GM23338 (cell line): ENCODE measurements around the gene FAM89B. TPM values are rescaled to one million over a fixed set of nuclear protein-coding genes. Genes with fewer than 3 reads are reported as not detected.

ENCODE experiments used
- ATAC-seq: fragments of 200-7000 bp; cut with Tn5 transposase; 3 replicates; pipeline ENCODE4 v1.9.1; 2020
- DNase-seq: peaks from one replicate; pipeline ENCODE4 v3.0.0-alpha.2; 2015; ENCODE audit warnings: low spot score
- H2AFZ ChIP-seq: fragments of 200-600 bp; sonication (generic); 2 replicates; pipeline ENCODE4 v1.8.0; 2016; ENCODE audit warnings: antibody characterized with exemption, mild to moderate bottlenecking, moderate library complexity
- H3F3A ChIP-seq: fragments of 200-600 bp; sonication (generic); replicated peaks from 2 replicates; pipeline ENCODE4 v1.8.0; 2017; ENCODE audit warnings: antibody characterized with exemption, mixed run types, low read depth
- H3K27ac ChIP-seq: fragments of 200-600 bp; sonication (generic); 2 replicates; pipeline ENCODE4 v1.6.1; 2016; ENCODE audit warnings: low read depth
- H3K27me3 ChIP-seq: fragments of 200-600 bp; sonication (generic); 2 replicates; pipeline ENCODE4 v1.8.0; 2016; ENCODE audit warnings: mild to moderate bottlenecking, mixed run types, moderate library complexity; ENCODE audit not compliant: insufficient read depth
- H3K36me3 ChIP-seq: fragments of 200-600 bp; sonication (generic); 2 replicates; pipeline ENCODE4 v1.8.0; 2016; ENCODE audit warnings: mild to moderate bottlenecking; ENCODE audit not compliant: insufficient read depth
- H3K4me1 ChIP-seq: fragments of 200-600 bp; sonication (generic); 2 replicates; pipeline ENCODE4 v1.8.0; 2016; ENCODE audit warnings: mild to moderate bottlenecking, moderate library complexity; ENCODE audit not compliant: insufficient read depth
- H3K4me2 ChIP-seq: fragments of 200-600 bp; sonication (generic); 2 replicates; pipeline ENCODE4 v1.7.1; 2017; ENCODE audit warnings: mixed run types
- H3K4me3 ChIP-seq: fragments of 200-600 bp; sonication (generic); 2 replicates; pipeline ENCODE4 v1.6.1; 2016; ENCODE audit warnings: mixed run types
- H3K79me2 ChIP-seq: fragments of 200-600 bp; sonication (generic); replicated peaks from 2 replicates; pipeline ENCODE4 v1.8.0; 2017; ENCODE audit warnings: mild to moderate bottlenecking; ENCODE audit not compliant: insufficient read depth
- H3K9me2 ChIP-seq: fragments of 200-600 bp; sonication (generic); 2 replicates; pipeline ENCODE4 v1.8.0; 2017; ENCODE audit not compliant: insufficient read depth
- H4K20me1 ChIP-seq: fragments of 200-600 bp; sonication (generic); replicated peaks from 2 replicates; pipeline ENCODE4 v1.8.0; 2017; ENCODE audit warnings: mild to moderate bottlenecking; ENCODE audit not compliant: insufficient read depth
- H3K27ac Mint-ChIP-seq: 2 replicates; pipeline ENCODE4 v1.8.0; 2020; ENCODE audit warnings: inconsistent platforms, mild to moderate bottlenecking, moderate library complexity, mixed read lengths
- H3K27me3 Mint-ChIP-seq: 3 replicates; pipeline ENCODE4 v1.8.0; 2022; ENCODE audit warnings: low read depth, mild to moderate bottlenecking, moderate library complexity, mixed read lengths, inconsistent platforms; ENCODE audit not compliant: insufficient read depth, poor library complexity
- H3K36me3 Mint-ChIP-seq: 3 replicates; pipeline ENCODE4 v1.8.0; 2021; ENCODE audit warnings: low read depth, mild to moderate bottlenecking, inconsistent platforms, moderate library complexity, mixed read lengths
- H3K4me1 Mint-ChIP-seq: 3 replicates; pipeline ENCODE4 v1.8.0; 2020; ENCODE audit warnings: mild to moderate bottlenecking, inconsistent platforms, mixed read lengths
- H3K4me3 Mint-ChIP-seq: 3 replicates; pipeline ENCODE4 v1.8.0; 2021; ENCODE audit warnings: moderate library complexity, mild to moderate bottlenecking, inconsistent platforms, mixed read lengths
- H3K9me3 Mint-ChIP-seq: 3 replicates; pipeline ENCODE4 v1.8.0; 2020; ENCODE audit warnings: moderate library complexity, mild to moderate bottlenecking, inconsistent platforms, mixed read lengths
- CREB1 ChIP-seq: fragments of 250-450 bp; sonication (Bioruptor Pico); IDR thresholded peaks from 2 replicates; pipeline ENCODE4 v1.5.0; 2020; ENCODE audit warnings: low read depth, mild to moderate bottlenecking, moderate library complexity
- EZH2 ChIP-seq: fragments of 200-600 bp; sonication (generic); IDR thresholded peaks from one replicate; pipeline ENCODE4 v1.8.0; 2017; ENCODE audit warnings: antibody characterized with exemption, mild to moderate bottlenecking, low read depth; ENCODE audit not compliant: unreplicated experiment
- EZH2phosphoT487 ChIP-seq: fragments of 200-600 bp; sonication (generic); IDR thresholded peaks from one replicate; pipeline ENCODE4 v1.8.1; 2018; ENCODE audit warnings: antibody characterized with exemption; ENCODE audit not compliant: unreplicated experiment
- NANOG ChIP-seq: IDR thresholded peaks from 2 replicates; pipeline ENCODE4 v1.6.1; 2016; ENCODE audit warnings: antibody characterized with exemption, borderline replicate concordance
- POLR2AphosphoS5 ChIP-seq: IDR thresholded peaks from 2 replicates; pipeline ENCODE4 v1.6.1; 2016; ENCODE audit warnings: antibody characterized with exemption, low read depth
- REST ChIP-seq: IDR thresholded peaks from one replicate; pipeline ENCODE4 v1.6.1; 2018; ENCODE audit warnings: antibody characterized with exemption; ENCODE audit not compliant: unreplicated experiment
- STAT1 ChIP-seq: IDR thresholded peaks from one replicate; pipeline ENCODE4 v1.6.1; 2016; ENCODE audit warnings: antibody characterized with exemption; ENCODE audit not compliant: unreplicated experiment
- ZNF331 ChIP-seq: fragments of 250-450 bp; sonication (Bioruptor Pico); IDR thresholded peaks from 2 replicates; pipeline ENCODE4 v1.5.0; 2020; ENCODE audit warnings: low read depth, mild to moderate bottlenecking, moderate library complexity
- polyA plus RNA-seq: library from polyadenylated mRNA; unstranded; fragments of >200 nt; fragmentation: Nextera tagmentation; extraction: Ambion mirVana; gene quantifications from 2 replicates; pipeline ENCODE4 v1.2.1, GENCODE V29; 2016
- total RNA-seq: library from RNA; depleted of rRNA; stranded (reverse); fragments of >200 nt; shearing (Covaris generic); gene quantifications from 2 replicates; pipeline ENCODE4 v1.2.3, GENCODE V29; 2014
- TF ChIP-seq, protein P1 (sequence below): fragments of 250-450 bp; sonication (Bioruptor Pico); IDR thresholded peaks from 2 replicates; pipeline ENCODE4 v1.5.0; 2020; ENCODE audit warnings: mild to moderate bottlenecking, moderate library complexity

The FAM89B gene
- total and polyA plus RNA-seq, 2 experiments from 2014 or later: 13.0 to 18.2 TPM

DNA sequence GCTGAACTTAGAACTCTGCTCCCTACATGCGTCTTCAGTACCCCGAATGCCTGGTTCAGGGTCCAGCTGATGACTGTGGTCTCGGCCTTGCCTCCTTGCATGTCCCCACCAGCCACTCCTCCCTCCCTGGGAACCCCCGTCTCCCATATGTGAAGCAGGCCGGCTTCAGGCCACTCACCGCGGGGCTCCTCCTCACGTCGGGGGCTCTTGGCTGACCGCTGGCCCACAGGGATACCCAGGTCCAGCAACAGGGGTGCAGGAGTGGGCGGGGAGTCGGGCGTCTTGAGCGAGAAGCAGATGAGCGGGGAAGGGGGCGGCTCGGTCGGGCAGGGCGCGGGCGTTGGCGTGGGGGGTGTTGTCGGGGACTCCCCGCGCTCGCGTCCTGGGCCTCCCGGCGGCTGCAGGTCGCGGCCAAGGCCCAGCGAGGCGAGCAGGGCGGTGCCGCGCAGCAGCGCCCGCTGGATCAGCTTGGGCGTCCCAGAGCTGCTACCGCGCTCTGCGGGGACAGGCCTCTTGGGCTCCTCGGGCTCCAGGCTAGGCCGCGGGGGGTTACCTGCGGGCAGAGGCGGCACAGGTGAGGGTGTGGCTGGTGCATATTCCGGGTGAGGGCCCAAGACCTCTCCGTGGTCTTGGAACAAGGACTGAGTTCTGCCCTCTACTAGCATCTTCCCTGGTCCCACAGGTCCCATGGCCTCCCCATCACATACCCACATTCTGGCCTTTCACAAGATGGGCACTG, 27.0 kb downstream of the FAM89B start (continued):
- no peak for TF ChIP-seq REST
- no peak for TF ChIP-seq EZH2phosphoT487
- no peak for TF ChIP-seq ZNF331 (CRISPR knock-in tag)

- no peak overlapping the region for H3K4me3 Mint-ChIP-seq
- no peak for ATAC-seq
- peaks cover 18% of the 10 kb centered on the region; the same call in 2 of the 3 replicates for H3K36me3 Mint-ChIP-seq
- H3K27me3 ChIP-seq: no peaks in the 10 kb centered on the region; the same call in 1 of the 2 replicates
- DNase-seq: no peak
- no peak overlapping the region for H2AFZ ChIP-seq
- no peak overlapping the region for H3K4me2 ChIP-seq
- no peaks in the 10 kb centered on the region for H3K4me1 ChIP-seq
- no peak overlapping the region for H3K4me3 ChIP-seq
- no peaks in the 10 kb centered on the region; the same call in 2 of the 3 replicates for H3K9me3 Mint-ChIP-seq
- peaks cover 11% of the 10 kb centered on the region for H3K27me3 Mint-ChIP-seq
- H3K9me2 ChIP-seq: no peaks in the 10 kb centered on the region
- no peaks in the 10 kb centered on the region for H3F3A ChIP-seq
- no peak overlapping the region for H3K27ac Mint-ChIP-seq
- no peaks in the 10 kb centered on the region; the same call in 2 of the 3 replicates for H3K4me1 Mint-ChIP-seq
- no peaks in the 10 kb centered on the region; the same call in 1 of the 2 replicates for H3K36me3 ChIP-seq
- H3K27ac ChIP-seq: no peak overlapping the region
- H3K79me2 ChIP-seq: no peaks in the 10 kb centered on the region
- no peaks in the 10 kb centered on the region; the same call in 1 of the 2 replicates for H4K20me1 ChIP-seq
- TF ChIP-seq EZH2: no peak
- TF ChIP-seq EZH2phosphoT487: no peak
- no peak for TF ChIP-seq REST
- no peak for TF ChIP-seq NANOG
- TF ChIP-seq STAT1: no peak
- TF ChIP-seq, protein P1, sequence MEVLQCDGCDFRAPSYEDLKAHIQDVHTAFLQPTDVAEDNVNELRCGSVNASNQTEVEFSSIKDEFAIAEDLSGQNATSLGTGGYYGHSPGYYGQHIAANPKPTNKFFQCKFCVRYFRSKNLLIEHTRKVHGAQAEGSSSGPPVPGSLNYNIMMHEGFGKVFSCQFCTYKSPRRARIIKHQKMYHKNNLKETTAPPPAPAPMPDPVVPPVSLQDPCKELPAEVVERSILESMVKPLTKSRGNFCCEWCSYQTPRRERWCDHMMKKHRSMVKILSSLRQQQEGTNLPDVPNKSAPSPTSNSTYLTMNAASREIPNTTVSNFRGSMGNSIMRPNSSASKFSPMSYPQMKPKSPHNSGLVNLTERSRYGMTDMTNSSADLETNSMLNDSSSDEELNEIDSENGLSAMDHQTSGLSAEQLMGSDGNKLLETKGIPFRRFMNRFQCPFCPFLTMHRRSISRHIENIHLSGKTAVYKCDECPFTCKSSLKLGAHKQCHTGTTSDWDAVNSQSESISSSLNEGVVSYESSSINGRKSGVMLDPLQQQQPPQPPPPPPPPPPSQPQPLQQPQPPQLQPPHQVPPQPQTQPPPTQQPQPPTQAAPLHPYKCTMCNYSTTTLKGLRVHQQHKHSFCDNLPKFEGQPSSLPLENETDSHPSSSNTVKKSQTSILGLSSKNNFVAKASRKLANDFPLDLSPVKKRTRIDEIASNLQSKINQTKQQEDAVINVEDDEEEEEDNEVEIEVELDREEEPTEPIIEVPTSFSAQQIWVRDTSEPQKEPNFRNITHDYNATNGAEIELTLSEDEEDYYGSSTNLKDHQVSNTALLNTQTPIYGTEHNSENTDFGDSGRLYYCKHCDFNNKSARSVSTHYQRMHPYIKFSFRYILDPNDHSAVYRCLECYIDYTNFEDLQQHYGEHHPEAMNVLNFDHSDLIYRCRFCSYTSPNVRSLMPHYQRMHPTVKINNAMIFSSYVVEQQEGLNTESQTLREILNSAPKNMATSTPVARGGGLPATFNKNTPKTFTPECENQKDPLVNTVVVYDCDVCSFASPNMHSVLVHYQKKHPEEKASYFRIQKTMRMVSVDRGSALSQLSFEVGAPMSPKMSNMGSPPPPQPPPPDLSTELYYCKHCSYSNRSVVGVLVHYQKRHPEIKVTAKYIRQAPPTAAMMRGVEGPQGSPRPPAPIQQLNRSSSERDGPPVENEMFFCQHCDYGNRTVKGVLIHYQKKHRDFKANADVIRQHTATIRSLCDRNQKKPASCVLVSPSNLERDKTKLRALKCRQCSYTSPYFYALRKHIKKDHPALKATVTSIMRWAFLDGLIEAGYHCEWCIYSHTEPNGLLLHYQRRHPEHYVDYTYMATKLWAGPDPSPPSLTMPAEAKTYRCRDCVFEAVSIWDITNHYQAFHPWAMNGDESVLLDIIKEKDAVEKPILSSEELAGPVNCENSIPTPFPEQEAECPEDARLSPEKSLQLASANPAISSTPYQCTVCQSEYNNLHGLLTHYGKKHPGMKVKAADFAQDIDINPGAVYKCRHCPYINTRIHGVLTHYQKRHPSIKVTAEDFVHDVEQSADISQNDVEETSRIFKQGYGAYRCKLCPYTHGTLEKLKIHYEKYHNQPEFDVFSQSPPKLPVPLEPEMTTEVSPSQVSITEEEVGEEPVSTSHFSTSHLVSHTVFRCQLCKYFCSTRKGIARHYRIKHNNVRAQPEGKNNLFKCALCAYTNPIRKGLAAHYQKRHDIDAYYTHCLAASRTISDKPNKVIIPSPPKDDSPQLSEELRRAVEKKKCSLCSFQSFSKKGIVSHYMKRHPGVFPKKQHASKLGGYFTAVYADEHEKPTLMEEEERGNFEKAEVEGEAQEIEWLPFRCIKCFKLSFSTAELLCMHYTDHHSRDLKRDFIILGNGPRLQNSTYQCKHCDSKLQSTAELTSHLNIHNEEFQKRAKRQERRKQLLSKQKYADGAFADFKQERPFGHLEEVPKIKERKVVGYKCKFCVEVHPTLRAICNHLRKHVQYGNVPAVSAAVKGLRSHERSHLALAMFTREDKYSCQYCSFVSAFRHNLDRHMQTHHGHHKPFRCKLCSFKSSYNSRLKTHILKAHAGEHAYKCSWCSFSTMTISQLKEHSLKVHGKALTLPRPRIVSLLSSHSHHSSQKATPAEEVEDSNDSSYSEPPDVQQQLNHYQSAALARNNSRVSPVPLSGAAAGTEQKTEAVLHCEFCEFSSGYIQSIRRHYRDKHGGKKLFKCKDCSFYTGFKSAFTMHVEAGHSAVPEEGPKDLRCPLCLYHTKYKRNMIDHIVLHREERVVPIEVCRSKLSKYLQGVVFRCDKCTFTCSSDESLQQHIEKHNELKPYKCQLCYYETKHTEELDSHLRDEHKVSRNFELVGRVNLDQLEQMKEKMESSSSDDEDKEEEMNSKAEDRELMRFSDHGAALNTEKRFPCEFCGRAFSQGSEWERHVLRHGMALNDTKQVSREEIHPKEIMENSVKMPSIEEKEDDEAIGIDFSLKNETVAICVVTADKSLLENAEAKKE (CRISPR knock-in tag): no peak
- no peak for TF ChIP-seq CREB1
- TF ChIP-seq POLR2AphosphoS5: no peak
Observed at GRCh38 chr11:65599955-65600246, 27.6 kb downstream of the FAM89B start.
